PC-9 (cell line): Measurements from ENCODE around the gene CUX1. TPM values are rescaled to one million over a fixed set of nuclear protein-coding genes. Genes with fewer than 3 reads are reported as not detected.

ENCODE experiments used
- BruUV-seq: library from RNA; stranded (reverse); fragments of 400-500 nt; replicated peaks from 2 replicates; lab custom pipeline; 2021; lab: Mats Ljungman, UMichigan
- CTCF ChIA-PET: fragments of 300-600 bp; sonication (Branson Sonifier 250); formaldehyde crosslinking; loops from one replicate; lab custom pipeline; 2022; ENCODE audit warnings: antibody characterized with exemption; lab: Charles Lee
- POLR2A ChIA-PET: fragments of 300-600 bp; sonication (Branson Sonifier 250); formaldehyde crosslinking; loops from one replicate; lab custom pipeline; 2022; ENCODE audit warnings: antibody characterized with exemption; ENCODE audit not compliant: unreplicated experiment; lab: Charles Lee
- DNase-seq, 2 experiments: peaks; one replicate each; pipeline versions ENCODE4 v3.0.0 to v3.0.0-alpha.2; 2015 to 2022; ENCODE audit warnings: mixed read lengths in 1 of 2
- H2AFZ ChIP-seq: fragments of 200-600 bp; sonication (generic); 2 replicates; pipeline ENCODE4 v1.8.1; 2017; ENCODE audit warnings: antibody characterized with exemption
- H3F3A ChIP-seq: fragments of 200-600 bp; sonication (generic); 2 replicates; pipeline ENCODE4 v1.8.1; 2017; ENCODE audit warnings: antibody characterized with exemption, mild to moderate bottlenecking, low read depth; ENCODE audit not compliant: insufficient read depth
- H3K27ac ChIP-seq: fragments of 200-600 bp; sonication (generic); 2 replicates; pipeline ENCODE4 v1.6.1; 2016; ENCODE audit warnings: mixed run types
- H3K27me3 ChIP-seq: fragments of 200-600 bp; sonication (generic); 2 replicates; pipeline ENCODE4 v1.6.1; 2016; ENCODE audit warnings: low read depth, mixed run types; ENCODE audit not compliant: insufficient read depth
- H3K36me3 ChIP-seq: fragments of 200-600 bp; sonication (generic); 2 replicates; pipeline ENCODE4 v1.6.1; 2016; ENCODE audit warnings: low read depth, mixed run types
- H3K4me1 ChIP-seq: fragments of 200-600 bp; sonication (generic); replicated peaks from 2 replicates; pipeline ENCODE4 v1.6.1; 2016; ENCODE audit warnings: mixed run types; ENCODE audit not compliant: insufficient read depth
- H3K4me2 ChIP-seq: fragments of 200-600 bp; sonication (generic); 2 replicates; pipeline ENCODE4 v1.6.1; 2017; ENCODE audit warnings: mixed run types
- H3K4me3 ChIP-seq: fragments of 200-600 bp; sonication (generic); 2 replicates; pipeline ENCODE4 v1.6.1; 2016; ENCODE audit warnings: mixed run types
- H3K79me2 ChIP-seq: fragments of 200-600 bp; sonication (generic); 2 replicates; pipeline ENCODE4 v1.6.1; 2017; ENCODE audit warnings: low read depth, mixed run types
- H3K9me2 ChIP-seq: fragments of 200-600 bp; sonication (generic); 2 replicates; pipeline ENCODE4 v1.8.1; 2017; ENCODE audit warnings: mild to moderate bottlenecking; ENCODE audit not compliant: insufficient read depth
- H3K9me3 ChIP-seq: fragments of 200-600 bp; sonication (generic); 2 replicates; pipeline ENCODE4 v1.8.1; 2016; ENCODE audit warnings: low read depth; ENCODE audit not compliant: insufficient read depth
- H4K20me1 ChIP-seq: fragments of 200-600 bp; sonication (generic); 2 replicates; pipeline ENCODE4 v1.8.1; 2017; ENCODE audit not compliant: insufficient read depth
- CTCF ChIP-seq: fragments of 200-600 bp; sonication (generic); conservative IDR thresholded peaks from 2 replicates; pipeline ENCODE4 v1.6.1; 2017; ENCODE audit warnings: mixed run types, antibody characterized with exemption, mild to moderate bottlenecking, moderate library complexity
- EZH2 ChIP-seq: fragments of 200-600 bp; sonication (generic); IDR thresholded peaks from 2 replicates; pipeline ENCODE4 v1.8.0; 2017; ENCODE audit warnings: antibody characterized with exemption, low read depth
- intact Hi-C: fragments of 100-400 bp; cut with micrococcal nuclease; formaldehyde crosslinking; loops from one replicate; pipeline ENCODE4 v1.10.0; 2022; ENCODE audit not compliant: unreplicated experiment
- total RNA-seq: library from RNA; stranded (reverse); gene quantifications from 2 replicates; pipeline ENCODE4 v1.2.3, GENCODE V29; 2021

The CUX1 gene
- total RNA-seq, 1 experiment from 2014 or later, result 83.3 TPM

DNA sequence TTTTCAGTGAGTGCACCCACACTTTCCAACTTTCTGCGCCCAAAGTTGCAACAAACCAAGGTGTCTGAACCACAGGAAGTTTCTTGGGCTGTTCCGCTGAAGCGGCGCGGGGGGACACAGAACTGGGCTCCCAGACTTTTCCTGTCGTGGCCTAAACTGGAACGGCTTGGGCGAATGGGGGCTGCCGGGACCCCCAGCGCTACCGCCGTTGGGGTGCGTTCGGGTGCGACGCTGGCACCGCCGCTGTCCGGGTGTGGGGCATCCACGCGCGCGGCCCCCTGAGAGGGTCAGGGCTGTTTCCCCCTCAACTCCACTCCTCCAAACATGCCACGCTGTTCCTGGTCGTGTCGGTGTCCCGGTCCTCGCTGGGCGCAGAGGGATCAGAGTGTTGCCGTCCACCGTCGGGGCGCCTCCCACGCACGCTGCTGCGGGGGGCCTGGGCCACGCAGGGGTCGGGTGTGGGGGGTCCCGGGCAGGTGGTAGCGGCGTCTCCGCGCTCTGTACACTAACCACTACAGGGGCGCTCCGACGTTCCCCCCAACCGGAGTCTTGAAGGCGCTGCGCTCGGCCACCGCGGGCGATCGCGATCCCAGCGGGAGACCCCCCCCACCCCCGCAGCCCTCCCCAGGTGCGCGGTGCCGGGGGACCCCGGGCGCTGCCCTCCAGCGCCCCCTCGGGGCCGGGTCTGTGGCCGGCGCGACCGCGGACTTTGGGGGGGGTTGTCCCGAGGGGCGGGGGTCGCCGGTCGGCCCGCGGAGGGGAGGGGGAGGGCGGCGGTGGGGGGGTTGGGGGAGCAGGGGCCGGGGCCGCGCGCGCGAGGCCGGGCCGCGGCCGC, 2.2 kb upstream of the CUX1 start:
- intact Hi-C loops, result loop anchor here (1.0 to 2.0 kb wide), 7 partner anchors 23 to 457 kb away; no protein-coding TSS in a partner anchor
- POLR2A ChIA-PET, result no interaction called here
- Histone ChIP-seq H3F3A (peaks cover 26% of the 10 kb centered on the region; the same call in 1 of the 2 replicates), H2AFZ (peak overlapping the region; percentile 94), H3K36me3 (no peaks in the 10 kb centered on the region), H3K9me2 (no peaks in the 10 kb centered on the region), H3K9me3 (no peaks in the 10 kb centered on the region), H3K4me1 (peaks cover 15% of the 10 kb centered on the region), H3K27ac (no peak overlapping the region), H3K4me2 (peak overlapping the region; percentile 89), H4K20me1 (peaks cover 20% of the 10 kb centered on the region), H3K79me2 (peaks cover 28% of the 10 kb centered on the region), H3K27me3 (no peaks in the 10 kb centered on the region), H3K4me3 (peak overlapping the region; percentile 95)
- CTCF ChIA-PET, result interaction anchor here (0.7 to 1.3 kb wide), 5 partner anchors 75 to 272 kb away, joined by 3 to 7 read pairs (median 3); no protein-coding TSS in a partner anchor
- TF ChIP-seq EZH2, result no peak
- TF ChIP-seq CTCF, result peak; percentile 58; the same call in 1 of the 2 replicates
- DNase-seq, result peak in 1 of 2 experiments; percentile 68
- BruUV-seq, result no TSS peak

GRCh38 chr7:101815826-101816594, 1.4 kb upstream of the CUX1 start:
- no peak overlapping the region for H3K27ac ChIP-seq
- H2AFZ ChIP-seq, result no peak overlapping the region
- ChIA-PET CTCF (no interaction called here), POLR2A (no interaction called here)
- no peak for TF ChIP-seq CTCF
- TF ChIP-seq EZH2, result no peak
- peaks cover 15% of the 10 kb centered on the region for H3K4me1 ChIP-seq
- H3K36me3 ChIP-seq, result no peaks in the 10 kb centered on the region
- H3F3A ChIP-seq, result peaks cover 27% of the 10 kb centered on the region; the same call in 1 of the 2 replicates
- H3K9me3 ChIP-seq, result no peaks in the 10 kb centered on the region
- no TSS peak for BruUV-seq
- intact Hi-C loops, result loop anchor here (1.0 to 2.0 kb wide), 4 partner anchors 24 to 273 kb away; no protein-coding TSS in a partner anchor
- H4K20me1 ChIP-seq, result peaks cover 25% of the 10 kb centered on the region
- H3K9me2 ChIP-seq, result no peaks in the 10 kb centered on the region
- H3K4me3 ChIP-seq, result peak overlapping the region; percentile 51; the same call in 1 of the 2 replicates
- DNase-seq, result peak; percentile 61 to 76
- no peaks in the 10 kb centered on the region for H3K27me3 ChIP-seq
- no peak overlapping the region for H3K4me2 ChIP-seq
- peaks cover 34% of the 10 kb centered on the region for H3K79me2 ChIP-seq
